H1 (cell line): Measurements from ENCODE around the gene NDUFB4. TPM values are rescaled to one million over a fixed set of nuclear protein-coding genes. Genes with fewer than 3 reads are reported as not detected.

Experiments used
- ASH2L ChIP-seq: fragments of 200-600, 300-600 bp; sonication (generic); IDR thresholded peaks from one replicate; pipeline ENCODE4 v1.7.1; 2017; ENCODE audit warnings: low read length
- ATF2 ChIP-seq: IDR thresholded peaks from 2 replicates; pipeline ENCODE4 v1.6.1; 2012; ENCODE audit warnings: low read length, inconsistent platforms
- E2F6 ChIP-seq: IDR thresholded peaks from 2 replicates; pipeline ENCODE4 v1.6.1; 2012; ENCODE audit warnings: inconsistent platforms
- polyA plus RNA-seq, 7 experiments: library from polyadenylated mRNA; depleted of rRNA in 3 of 7; stranded (reverse) in 5 of 7; unstranded in 2 of 7; fragments of >200 nt in 5 of 7; fragments of 200-250 nt in 2 of 7; gene quantifications; 1 replicate in 5 of 7; 2 replicates in 1 of 7; 4 replicates in 1 of 7; pipeline versions ENCODE4 v1.2.1 to v1.2.3, GENCODE V29; 2011 to 2013; ENCODE audit warnings: missing spikeins in 2 of 7, mixed read lengths in 2 of 7
- total RNA-seq: library from RNA; stranded (reverse); fragmentation: NEBNext Ultra II Directional; extraction: Animal tissue kit (Norgen Biotek cat#: 25700); gene quantifications from 2 replicates; pipeline ENCODE4 v1.2.1, GENCODE V29; 2021

The NDUFB4 gene
- total and polyA plus RNA-seq, 2 of the 8 experiments (the other 6 are each of a cell fraction or from before 2014, with no cell fraction given) = 184 to 382 TPM

GRCh38 chr3:120555657-120556509 is 40.3 kb upstream of the NDUFB4 start (continued):
- TF ChIP-seq E2F6 (no peak), ATF2 (no peak), ASH2L (no peak)
